SK-N-SH (cell line): ENCODE measurements around the gene RGPD4. TPM values are rescaled to one million over a fixed set of nuclear protein-coding genes. Genes with fewer than 3 reads are reported as not detected.

Source experiments
- CTCF ChIA-PET: fragments of 300-600, 350-600 bp; formaldehyde crosslinking; extraction: SDS; loops from one replicate; lab custom pipeline; 2021; lab: Yijun Ruan, JAX
- POLR2A ChIA-PET: fragments of 350-600 bp; sonication (Branson Sonifier 250); formaldehyde crosslinking; extraction: SDS; loops from one replicate; lab custom pipeline; 2020; ENCODE audit warnings: antibody characterized with exemption, inconsistent platforms; lab: Yijun Ruan, JAX
- DNase-seq: peaks from one replicate; pipeline ENCODE4 v3.0.0; 2012
- H2AFZ ChIP-seq: fragments of 200-600 bp; sonication (generic); 2 replicates; pipeline ENCODE4 v1.8.1; 2016; ENCODE audit warnings: antibody characterized with exemption, mild to moderate bottlenecking, low read depth
- H3F3A ChIP-seq: fragments of 200-600 bp; sonication (generic); replicated peaks from 2 replicates; pipeline ENCODE3; 2016; ENCODE audit warnings: antibody characterized with exemption, mild to moderate bottlenecking; ENCODE audit not compliant: insufficient read depth
- H3K27ac ChIP-seq, 2 experiments: fragments of 200-500 bp in 1 of 2; fragments of 200-600 bp in 1 of 2; sonication (Bioruptor generic) in 1 of 2; sonication (generic), shearing (Covaris generic) in 1 of 2; 2 replicates each; pipeline versions ENCODE4 v1.5.1 to v1.6.1; 2014 to 2016; ENCODE audit warnings: low read depth in 2 of 2, inconsistent platforms in 1 of 2, low read length in 1 of 2, mild to moderate bottlenecking in 1 of 2, mixed read lengths in 1 of 2
- H3K27me3 ChIP-seq: fragments of 200-600 bp; sonication (generic), shearing (Covaris generic); 2 replicates; pipeline ENCODE4 v1.6.1; 2016; ENCODE audit warnings: mixed run types; ENCODE audit not compliant: insufficient read depth
- H3K36me3 ChIP-seq, 2 experiments: fragments of 200-500 bp in 1 of 2; fragments of 200-600 bp in 1 of 2; sonication (Bioruptor generic) in 1 of 2; sonication (generic) in 1 of 2; replicated peaks in 1 of 2; 2 replicates each; pipeline versions ENCODE3 to v1.5.1; 2014 to 2016; ENCODE audit warnings: low read length in 1 of 2, mild to moderate bottlenecking in 1 of 2; ENCODE audit not compliant: insufficient read depth in 2 of 2, control insufficient read depth in 1 of 2
- H3K4me1 ChIP-seq, 2 experiments: fragments of 200-500 bp in 1 of 2; fragments of 200-600 bp in 1 of 2; sonication (Bioruptor generic) in 1 of 2; sonication (generic), shearing (Covaris generic) in 1 of 2; 2 replicates each; pipeline versions ENCODE4 v1.5.1 to v1.6.1; 2014 to 2016; ENCODE audit warnings: low read depth in 1 of 2, low read length in 1 of 2, mixed run types in 1 of 2; ENCODE audit not compliant: insufficient read depth in 2 of 2, control insufficient read depth in 1 of 2
- H3K4me2 ChIP-seq: fragments of 200-600 bp; sonication (generic), shearing (Covaris generic); 2 replicates; pipeline ENCODE4 v1.6.1; 2017; ENCODE audit warnings: mixed run types
- H3K4me3 ChIP-seq, 2 experiments: fragments of 200-500 bp in 1 of 2; fragments of 200-600 bp in 1 of 2; sonication (Bioruptor generic) in 1 of 2; sonication (generic), shearing (Covaris generic) in 1 of 2; 2 replicates each; pipeline versions ENCODE4 v1.5.1 to v1.8.1; 2014 to 2016; ENCODE audit warnings: low read depth in 2 of 2, inconsistent platforms in 1 of 2, low read length in 1 of 2, mild to moderate bottlenecking in 1 of 2, mixed read lengths in 1 of 2, moderate library complexity in 1 of 2
- H3K79me2 ChIP-seq: fragments of 200-600 bp; sonication (generic); 2 replicates; pipeline ENCODE4 v1.8.1; 2017; ENCODE audit warnings: mild to moderate bottlenecking; ENCODE audit not compliant: insufficient read depth
- H3K9ac ChIP-seq: fragments of 200-600 bp; sonication (generic); 2 replicates; pipeline ENCODE4 v1.6.1; 2017; ENCODE audit warnings: mixed run types
- H3K9me2 ChIP-seq: fragments of 200-600 bp; sonication (generic); 2 replicates; pipeline ENCODE4 v1.6.1; 2017; ENCODE audit warnings: mixed run types
- H3K9me3 ChIP-seq: fragments of 200-600 bp; sonication (generic); 2 replicates; pipeline ENCODE4 v1.6.1; 2017; ENCODE audit warnings: mixed run types, mild to moderate bottlenecking, moderate library complexity
- H4K20me1 ChIP-seq: fragments of 200-600 bp; sonication (generic); 2 replicates; pipeline ENCODE4 v1.6.1; 2017; ENCODE audit warnings: mild to moderate bottlenecking, mixed run types; ENCODE audit not compliant: insufficient read depth
- CTCF ChIP-seq: fragments of 200-600 bp; sonication (generic); IDR thresholded peaks from 2 replicates; pipeline ENCODE4 v1.6.1; 2017; ENCODE audit warnings: antibody characterized with exemption, mild to moderate bottlenecking, moderate library complexity
- EP300 ChIP-seq, 2 experiments: IDR thresholded peaks; 2 replicates each; pipeline versions ENCODE4 v1.4.0 to v1.6.1; 2012; ENCODE audit warnings: borderline replicate concordance in 1 of 2, low read depth in 1 of 2, low read length in 1 of 2
- EZH2phosphoT487 ChIP-seq: fragments of 200-600 bp; sonication (generic); IDR thresholded peaks from 2 replicates; pipeline ENCODE4 v1.6.1; 2017; ENCODE audit warnings: low read depth, mixed run types, mild to moderate bottlenecking, antibody characterized with exemption, moderate library complexity, borderline replicate concordance
- FOSL2 ChIP-seq: IDR thresholded peaks from 2 replicates; pipeline ENCODE4 v1.4.0; 2012; ENCODE audit warnings: low read depth, mild to moderate bottlenecking, moderate library complexity, borderline replicate concordance
- FOXJ3 ChIP-seq: sonication (generic); formaldehyde crosslinking; IDR thresholded peaks from 2 replicates; pipeline ENCODE4 v1.5.1; 2020; ENCODE audit warnings: mild to moderate bottlenecking, missing genetic modification reagents
- FOXM1 ChIP-seq: IDR thresholded peaks from 2 replicates; pipeline ENCODE4 v1.4.0; 2012; ENCODE audit warnings: low read depth, mild to moderate bottlenecking
- GATA2 ChIP-seq: sonication (generic); formaldehyde crosslinking; IDR thresholded peaks from 2 replicates; pipeline ENCODE4 v1.5.0; 2020; ENCODE audit warnings: mild to moderate bottlenecking, missing genetic modification reagents
- IRF3 ChIP-seq: fragments of 150-350 bp; IDR thresholded peaks from 2 replicates; pipeline ENCODE4 v1.6.1; 2016; ENCODE audit warnings: mild to moderate bottlenecking, low read depth, low read length
- JUND ChIP-seq: IDR thresholded peaks from 2 replicates; pipeline ENCODE4 v1.4.0; 2012
- MAX ChIP-seq: IDR thresholded peaks from 2 replicates; pipeline ENCODE4 v1.4.0; 2012; ENCODE audit warnings: low read depth
- MXI1 ChIP-seq: IDR thresholded peaks from 2 replicates; pipeline ENCODE4 v1.6.1; 2012; ENCODE audit warnings: mild to moderate bottlenecking, low read depth, low read length, improper control_type of control experiment
- NFIC ChIP-seq: IDR thresholded peaks from 2 replicates; pipeline ENCODE4 v1.4.0; 2012; ENCODE audit warnings: borderline replicate concordance
- NRF1 ChIP-seq: IDR thresholded peaks from 2 replicates; pipeline ENCODE4 v1.6.1; 2012; ENCODE audit warnings: low read depth, mild to moderate bottlenecking, low read length
- RAD21 ChIP-seq: IDR thresholded peaks from 2 replicates; pipeline ENCODE4 v1.6.1; 2012; ENCODE audit warnings: mild to moderate bottlenecking, low read length
- RCOR1 ChIP-seq: fragments of 150-350 bp; IDR thresholded peaks from 2 replicates; pipeline ENCODE4 v1.6.1; 2017; ENCODE audit warnings: antibody characterized with exemption, low read length
- RXRA ChIP-seq: IDR thresholded peaks from 2 replicates; pipeline ENCODE4 v1.4.0; 2012; ENCODE audit warnings: low read depth, mild to moderate bottlenecking, borderline replicate concordance
- SIN3A ChIP-seq: IDR thresholded peaks from 2 replicates; pipeline ENCODE4 v1.6.1; 2012; ENCODE audit warnings: low read depth, mild to moderate bottlenecking, low read length, moderate library complexity, borderline replicate concordance
- SMC3 ChIP-seq: IDR thresholded peaks from 2 replicates; pipeline ENCODE4 v1.6.1; 2012; ENCODE audit warnings: low read depth, low read length, improper control_type of control experiment
- TCF12 ChIP-seq: IDR thresholded peaks from 2 replicates; pipeline ENCODE4 v1.4.0; 2012
- YY1 ChIP-seq: IDR thresholded peaks from 2 replicates; pipeline ENCODE4 v1.4.0; 2012; ENCODE audit warnings: low read depth, mild to moderate bottlenecking
- WGBS: methylation state at CpG from one replicate; pipeline ENCODE4 v1.1.6; 2017; ENCODE audit warnings: low lambda C conversion rate; 5-methylcytosine and 5-hydroxymethylcytosine counted together
- polyA plus RNA-seq, 3 experiments: library from polyadenylated mRNA; depleted of rRNA; stranded (reverse); fragments of >200 nt; gene quantifications; 2 replicates each; pipeline ENCODE4 v1.2.3, GENCODE V29; 2012

RGPD4 gene
- polyA plus RNA-seq, 1 of the 3 experiments (the other 2 are of a cell fraction) = not detected

GRCh38 chr2:107824451-107825205, 2.1 kb upstream of the RGPD4 start:
- Histone ChIP-seq H3K4me3 (no peak overlapping the region), H3K4me1 (no peaks in the 10 kb centered on the region), H3K27ac (no peak overlapping the region), H3K9me3 (no peaks in the 10 kb centered on the region), H3K27me3 (no peaks in the 10 kb centered on the region), H2AFZ (no peak overlapping the region), H3K36me3 (no peaks in the 10 kb centered on the region), H4K20me1 (no peaks in the 10 kb centered on the region), H3K79me2 (no peaks in the 10 kb centered on the region), H3K9ac (no peak overlapping the region), H3K4me2 (no peak overlapping the region), H3K9me2 (no peaks in the 10 kb centered on the region), H3F3A (no peaks in the 10 kb centered on the region)
- ChIA-PET CTCF (no interaction called here), POLR2A (no interaction called here)
- DNase-seq = no peak
- 29% methylated on average over 2 of the region's 2 CpGs for WGBS
- TF ChIP-seq FOSL2 = no peak
- no peak for TF ChIP-seq NRF1
- no peak for TF ChIP-seq JUND
- no peak for TF ChIP-seq TCF12
- TF ChIP-seq GATA2 (CRISPR knock-in tag) = no peak
- no peak for TF ChIP-seq FOXJ3 (CRISPR knock-in tag)
- TF ChIP-seq NFIC = no peak
- no peak for TF ChIP-seq CTCF
- no peak for TF ChIP-seq EZH2phosphoT487
- TF ChIP-seq RXRA = no peak
- TF ChIP-seq MXI1 = no peak
- no peak for TF ChIP-seq FOXM1
- no peak for TF ChIP-seq RAD21
- no peak for TF ChIP-seq YY1
- TF ChIP-seq IRF3 = no peak
- no peak for TF ChIP-seq RCOR1
- TF ChIP-seq SIN3A = no peak

DNA sequence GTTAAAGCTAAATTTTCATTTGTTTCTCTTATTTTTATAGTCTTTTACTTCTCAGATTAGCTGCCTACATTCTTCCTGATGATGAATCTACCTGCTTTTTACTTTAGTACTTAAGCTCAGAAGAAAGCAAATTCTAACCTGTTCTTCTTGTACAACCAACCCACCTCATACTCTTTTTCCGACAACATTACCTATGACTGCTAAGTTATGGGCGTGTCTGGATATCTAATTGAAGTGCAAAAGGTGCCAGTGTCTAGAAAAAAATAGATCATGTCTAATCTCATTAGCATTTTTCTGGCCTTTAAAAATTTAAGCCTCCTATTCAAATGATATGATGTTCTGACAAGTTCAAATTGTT, 1.5 kb upstream of the RGPD4 start:
- no peak overlapping the region for H3K27ac ChIP-seq
- H3F3A ChIP-seq = no peaks in the 10 kb centered on the region
- WGBS = 72% methylated on average over 2 of the region's 2 CpGs
- no peak overlapping the region for H3K4me3 ChIP-seq
- H3K4me2 ChIP-seq = no peak overlapping the region
- H3K9ac ChIP-seq = no peak overlapping the region
- H3K79me2 ChIP-seq = no peaks in the 10 kb centered on the region
- H3K4me1 ChIP-seq = no peaks in the 10 kb centered on the region
- TF ChIP-seq EP300 (IDR thresholded peaks at IDR 0.05; ENCODE audit: borderline replicate concordance in 1 of 2, low read depth in 1 of 2, low read length in 1 of 2) (no peak), JUND (no peak), CTCF (no peak), IRF3 (no peak), MXI1 (no peak), TCF12 (no peak), SMC3 (no peak), MAX (no peak), FOXM1 (no peak)
- H4K20me1 ChIP-seq = no peaks in the 10 kb centered on the region
- ChIA-PET POLR2A (no interaction called here), CTCF (no interaction called here)
- no peaks in the 10 kb centered on the region for H3K27me3 ChIP-seq
- no peak for DNase-seq
- no peaks in the 10 kb centered on the region for H3K9me3 ChIP-seq
- H3K36me3 ChIP-seq = no peaks in the 10 kb centered on the region
- H3K9me2 ChIP-seq = no peaks in the 10 kb centered on the region
- H2AFZ ChIP-seq = no peak overlapping the region
